HG03469 (cell line): Measurements from ENCODE around the gene NUP133.
"Not testable (repeated sequence)": the region's sequence is repeated elsewhere in the genome, so short reads cannot be mapped to it uniquely, and the experiment has no call there.

ENCODE experiments used
- ATAC-seq: cut with Tn5 transposase; IDR thresholded peaks from one replicate; pipeline ENCODE4 v1.9.1; 2021; ENCODE audit warnings: mild to moderate bottlenecking, moderate library complexity, moderate number of reproducible peaks; ENCODE audit not compliant: unreplicated experiment

NUP133 gene

DNA sequence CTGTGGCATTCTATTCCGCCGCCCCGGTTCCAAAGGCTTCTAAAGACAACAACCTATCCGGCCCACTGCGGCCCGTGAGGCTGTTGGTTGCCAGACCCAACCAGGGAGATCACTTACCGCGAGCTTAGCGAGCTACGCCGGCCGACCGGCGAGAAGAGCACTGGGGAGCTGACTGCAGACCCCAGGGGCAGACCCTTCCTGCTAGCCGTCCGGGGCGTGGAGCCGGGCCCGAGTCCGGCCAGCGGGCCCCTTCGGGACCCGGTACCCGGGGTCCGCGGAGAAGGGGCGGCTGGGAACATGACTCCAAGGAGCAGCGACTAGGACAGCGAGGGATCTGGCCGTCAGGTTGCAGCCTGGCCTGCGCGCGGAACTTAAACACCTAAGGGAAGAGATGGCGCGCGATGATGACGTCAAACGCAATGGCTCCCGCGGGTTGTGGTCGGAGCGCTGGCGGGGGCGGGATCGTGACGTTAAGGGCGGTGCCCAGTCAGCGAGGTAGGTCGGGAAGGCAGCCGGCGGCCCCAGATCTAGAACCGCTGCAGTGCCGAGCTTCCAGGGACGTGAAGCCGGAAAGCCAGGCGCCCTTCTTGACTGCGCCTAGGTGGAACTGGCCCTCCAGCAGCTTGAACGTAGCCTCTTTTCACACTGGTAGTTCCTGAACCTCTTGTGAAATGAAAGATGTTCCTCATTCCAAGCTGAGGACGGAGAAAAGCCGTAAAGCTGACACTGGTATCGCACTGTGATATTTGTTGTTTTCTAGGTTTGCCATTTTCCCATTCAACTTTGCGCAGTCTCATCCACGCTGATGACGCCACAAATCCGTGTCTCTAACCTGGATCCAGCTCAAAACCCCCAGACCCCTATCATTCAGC is at the start of gene NUP133:
NUP133 (minus strand) TSS at position 391 of the 872 bp plus-strand sequence; CDS start at position 299, 92 bp downstream.
- peak; percentile 71 for ATAC-seq

DNA sequence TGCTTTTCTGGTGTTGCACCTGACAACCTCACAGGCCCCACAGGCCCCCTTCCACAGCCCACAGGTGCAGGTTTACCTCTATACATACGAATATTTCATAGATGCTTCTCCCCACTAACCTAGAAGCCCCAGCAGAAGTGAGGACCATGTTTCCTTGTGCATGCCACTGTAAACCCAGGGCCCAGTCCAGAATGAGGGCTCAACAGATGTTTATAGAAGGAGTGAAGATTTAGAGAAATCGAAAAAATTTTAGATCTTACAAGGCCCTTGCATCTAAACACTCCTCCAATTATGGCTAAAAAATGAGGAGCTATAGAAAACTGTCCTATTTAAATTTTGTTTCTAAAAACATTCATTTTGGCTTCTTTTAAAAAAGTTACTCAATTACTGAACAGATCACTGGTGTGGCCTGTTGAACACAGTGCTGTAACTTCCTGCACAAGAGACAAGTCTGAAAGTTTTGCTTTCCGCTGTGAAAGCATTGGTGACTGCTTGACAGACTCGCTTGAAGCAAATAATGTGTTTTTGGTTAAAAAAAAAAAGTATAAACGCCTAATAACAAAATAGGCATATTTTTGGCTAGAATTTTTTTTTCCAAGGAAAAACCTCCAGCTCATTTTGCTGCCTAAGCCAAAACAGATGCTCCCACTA is 49.2 kb upstream of the NUP133 start:
- no peak for ATAC-seq

DNA sequence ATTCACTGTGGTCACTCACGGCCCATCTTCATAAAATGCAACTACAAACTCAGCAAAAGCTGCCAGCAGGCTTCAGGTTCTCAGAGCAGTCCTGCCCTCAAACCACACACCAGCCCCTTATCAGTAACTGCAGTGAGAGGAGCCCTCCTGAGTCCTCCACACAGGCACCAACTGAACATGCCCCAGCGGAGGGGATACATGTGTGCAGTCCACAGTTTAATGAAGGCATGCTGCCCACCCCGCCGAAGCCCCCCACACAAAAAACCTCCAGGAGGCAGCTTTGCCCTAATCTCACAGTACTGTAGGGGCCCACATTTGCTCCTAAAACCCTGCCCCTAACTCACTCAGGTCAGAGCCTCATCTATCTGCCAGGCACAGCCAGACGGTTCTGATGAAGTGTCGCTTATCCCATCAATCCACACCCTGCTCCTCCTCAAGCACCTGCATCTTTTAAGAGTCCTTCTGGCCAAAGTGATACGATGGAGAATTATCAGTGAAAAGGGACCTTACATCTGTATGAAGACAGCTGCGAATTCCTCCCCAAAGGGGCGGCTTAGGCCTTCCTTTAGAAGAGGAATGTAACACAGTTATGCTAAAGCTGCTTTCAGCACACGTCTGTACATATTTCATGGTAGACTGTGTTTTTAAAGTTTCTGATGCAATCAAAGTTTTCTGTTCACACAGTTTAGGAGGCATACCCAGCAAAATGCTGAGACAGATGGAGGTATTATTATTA is 46.9 kb upstream of the NUP133 start:
- ATAC-seq = no peak

DNA sequence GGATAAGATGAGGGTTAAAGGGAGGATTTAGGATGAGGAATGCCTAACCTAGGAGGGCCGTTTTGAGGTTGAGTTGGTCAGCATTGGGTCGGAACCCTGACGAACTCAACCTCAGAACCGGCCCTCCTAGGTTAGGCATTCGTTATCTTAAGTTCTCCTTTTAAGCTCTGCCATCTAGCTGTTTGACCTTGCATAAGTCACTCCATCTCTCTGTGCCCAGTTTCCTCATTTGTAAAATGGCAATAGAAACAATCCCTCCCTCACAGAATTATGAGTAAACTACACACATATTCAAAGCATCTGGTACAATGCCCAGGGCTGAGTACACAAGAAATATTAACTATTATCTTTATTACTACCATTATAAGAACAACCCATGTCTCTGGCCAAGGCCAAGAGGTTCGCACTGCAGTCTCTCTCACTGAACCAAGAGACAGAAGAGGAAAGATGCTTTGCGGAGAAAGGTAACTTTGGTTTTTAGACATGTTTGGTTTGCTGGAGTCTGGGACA is 45.5 kb upstream of the NUP133 start:
- ATAC-seq = no peak

DNA sequence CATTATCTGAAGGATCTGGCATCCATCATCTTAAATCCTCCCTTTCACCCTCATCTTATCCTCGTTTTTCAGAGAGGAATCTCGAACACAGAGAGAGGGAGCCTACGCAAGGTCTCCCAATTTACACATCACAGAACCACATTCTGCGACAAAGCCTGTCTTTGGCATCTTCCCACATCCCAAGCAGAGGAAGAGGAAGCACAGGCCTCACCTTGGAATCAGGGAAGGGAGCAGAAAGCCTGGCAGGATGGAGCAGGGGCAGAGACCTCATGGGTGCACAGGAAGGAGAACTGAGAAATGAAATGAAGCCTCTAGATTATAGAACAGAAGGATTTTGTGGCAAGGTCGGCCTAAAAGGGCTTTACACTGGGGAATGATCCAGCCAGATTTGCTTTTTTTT is 44.6 kb upstream of the NUP133 start:
- no peak for ATAC-seq

DNA sequence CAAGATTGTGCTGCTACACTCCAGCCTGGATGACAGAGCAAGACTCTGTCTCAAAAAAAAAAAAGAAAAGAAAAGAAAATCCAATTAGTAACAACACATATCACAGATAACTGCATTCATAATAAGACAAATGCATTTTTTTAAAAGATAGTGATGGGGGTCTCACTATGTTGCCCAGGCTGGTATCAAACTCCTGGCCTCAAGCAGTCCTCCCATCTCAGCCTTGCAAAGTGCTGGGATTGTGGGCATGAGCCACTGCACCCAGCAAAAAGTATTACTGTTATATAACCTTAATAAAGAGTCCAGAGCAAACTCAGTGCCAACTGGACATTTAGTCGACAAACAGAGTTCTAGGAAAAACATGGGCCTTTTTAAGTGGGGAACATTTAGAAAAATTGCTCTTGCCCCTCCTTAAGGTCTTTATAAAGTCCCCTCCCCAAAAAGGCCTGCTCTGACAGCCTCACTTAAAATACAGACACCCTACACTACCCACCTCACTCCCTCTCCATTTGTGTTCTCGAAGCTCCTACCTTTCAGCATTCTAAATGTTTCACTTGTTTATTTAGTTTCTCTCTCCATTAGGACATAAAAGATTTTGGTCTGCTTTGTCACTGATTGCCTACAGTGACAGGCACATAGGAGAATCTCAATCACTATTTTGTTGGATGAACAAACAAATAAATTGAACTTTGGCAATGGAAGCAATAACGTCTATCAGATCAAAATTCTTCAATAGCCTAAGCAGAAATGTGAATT is 42.8 kb upstream of the NUP133 start:
- ATAC-seq = no peak

DNA sequence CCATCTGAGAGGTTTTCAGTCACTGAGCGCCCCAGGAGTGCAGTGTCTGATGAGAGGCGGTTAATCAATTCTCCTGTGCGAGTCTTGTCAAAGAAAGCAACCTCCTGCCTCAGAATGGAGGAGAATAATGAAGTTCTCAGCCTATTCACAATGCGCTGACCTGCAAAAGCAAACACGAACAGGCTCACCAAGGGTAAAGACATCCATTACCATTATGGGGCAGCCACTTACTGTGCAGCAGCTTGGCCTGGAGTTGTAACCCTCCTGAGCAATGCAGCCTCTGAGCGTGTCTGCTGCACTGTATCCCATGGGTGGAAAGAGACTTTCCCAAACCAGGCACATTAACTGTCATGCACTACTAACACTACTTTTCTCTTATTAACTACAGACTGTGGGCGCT is 39.4 kb upstream of the NUP133 start:
- ATAC-seq = no peak

DNA sequence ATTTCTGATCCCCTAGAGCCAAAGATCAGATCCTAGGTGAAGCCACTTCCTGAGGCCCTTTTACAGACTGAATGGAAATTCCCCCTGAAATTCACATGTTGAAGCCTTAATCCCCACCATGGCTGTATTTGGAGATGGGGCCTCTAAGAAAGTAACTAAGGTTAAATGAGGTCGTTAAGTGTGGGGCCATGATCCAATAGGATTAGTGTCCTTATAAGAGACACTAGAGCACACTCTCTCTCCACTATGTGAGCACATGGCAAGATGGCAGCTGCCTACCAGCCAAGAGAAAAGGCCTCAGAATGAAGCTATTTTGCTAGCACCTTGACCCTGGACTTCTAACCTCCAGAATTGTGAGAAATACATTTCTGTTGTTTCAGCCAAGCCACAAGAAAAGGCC is 36.4 kb upstream of the NUP133 start:
- ATAC-seq = no peak

DNA sequence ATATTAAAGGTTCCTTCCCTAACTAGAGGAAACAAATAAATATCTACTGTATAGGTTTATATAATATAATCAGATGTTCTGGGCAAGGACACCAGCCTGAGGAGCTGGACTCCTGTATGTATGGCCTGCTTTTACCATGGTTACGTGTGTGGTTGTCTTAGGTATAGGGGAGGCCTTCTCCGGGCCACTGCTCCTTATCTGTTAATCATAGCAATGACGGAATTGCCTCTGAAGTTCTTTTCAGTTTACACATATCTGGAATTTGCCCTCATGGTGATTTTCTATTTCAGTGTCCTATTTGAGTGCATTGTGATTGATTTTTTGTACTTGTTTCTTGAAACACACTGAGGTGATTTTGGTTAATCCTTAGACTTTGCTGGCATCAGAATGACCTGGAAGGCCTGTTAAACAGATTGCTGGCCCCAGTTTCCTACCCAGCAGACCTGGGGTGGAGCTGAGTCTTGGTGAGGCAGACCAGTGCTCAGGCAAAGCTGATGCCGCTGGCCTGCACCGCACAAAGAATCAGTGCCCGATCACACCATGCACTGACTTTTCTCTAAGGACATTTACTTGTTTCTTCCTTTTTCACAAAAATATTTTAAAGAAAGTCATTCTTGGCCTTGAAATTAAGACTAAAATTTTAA is 31.8 kb upstream of the NUP133 start:
- no peak for ATAC-seq

DNA sequence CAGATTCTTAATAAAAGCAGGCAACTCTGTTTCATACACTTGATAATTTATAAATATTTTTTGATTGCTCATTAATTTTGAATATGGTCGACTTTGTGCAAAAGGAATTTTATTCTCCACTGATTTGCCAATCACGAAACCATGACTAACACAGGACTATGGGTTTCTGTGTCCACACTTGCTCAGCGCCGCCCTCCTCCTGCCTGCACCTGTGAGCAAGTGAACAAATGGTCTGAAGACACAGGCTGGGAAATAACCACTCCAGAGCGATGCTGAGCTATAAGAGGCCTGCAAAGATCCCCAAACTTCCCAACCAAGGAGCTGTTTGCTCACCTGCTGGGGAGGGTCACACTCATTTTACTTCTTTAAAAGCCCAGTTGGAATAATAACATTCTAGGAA is 30.8 kb upstream of the NUP133 start:
- ATAC-seq = no peak

DNA sequence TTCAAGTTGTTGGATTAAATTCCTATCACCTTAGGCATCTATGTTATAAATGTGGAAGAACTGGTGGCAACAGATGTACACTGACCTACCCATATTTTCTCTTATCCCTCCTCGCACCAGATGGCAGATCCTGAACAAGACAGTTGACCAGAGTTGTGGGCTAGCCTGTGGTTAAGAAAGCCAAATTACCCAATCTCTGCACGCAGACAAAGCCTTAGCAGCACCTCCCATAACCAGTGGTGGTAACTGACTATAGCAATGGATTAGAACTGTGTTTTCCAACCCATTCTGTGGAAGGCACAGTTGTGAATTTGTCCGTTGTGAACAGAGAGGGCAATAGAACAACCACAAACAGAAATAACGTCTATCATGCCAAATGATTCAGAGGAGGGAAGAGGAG is 29.8 kb upstream of the NUP133 start:
- no peak for ATAC-seq

DNA sequence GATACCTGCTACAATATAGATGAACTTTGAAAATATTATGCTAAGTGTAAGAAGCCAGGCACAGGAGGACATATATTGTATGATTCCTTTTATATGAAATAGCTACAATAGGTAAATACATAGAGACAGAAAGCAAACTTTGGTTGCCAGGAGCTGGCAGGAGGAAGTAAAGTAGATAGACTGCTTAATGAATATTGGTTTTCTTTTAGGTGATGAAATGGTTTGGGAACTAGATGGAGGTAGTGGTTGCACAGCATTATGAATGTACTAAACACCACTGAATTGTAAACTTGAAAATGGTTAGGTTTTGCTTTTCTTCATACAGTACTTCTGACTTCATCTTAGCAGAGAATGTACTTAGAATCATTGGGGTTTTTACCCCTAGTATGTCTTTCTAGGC is 28.8 kb upstream of the NUP133 start:
- no peak for ATAC-seq

DNA sequence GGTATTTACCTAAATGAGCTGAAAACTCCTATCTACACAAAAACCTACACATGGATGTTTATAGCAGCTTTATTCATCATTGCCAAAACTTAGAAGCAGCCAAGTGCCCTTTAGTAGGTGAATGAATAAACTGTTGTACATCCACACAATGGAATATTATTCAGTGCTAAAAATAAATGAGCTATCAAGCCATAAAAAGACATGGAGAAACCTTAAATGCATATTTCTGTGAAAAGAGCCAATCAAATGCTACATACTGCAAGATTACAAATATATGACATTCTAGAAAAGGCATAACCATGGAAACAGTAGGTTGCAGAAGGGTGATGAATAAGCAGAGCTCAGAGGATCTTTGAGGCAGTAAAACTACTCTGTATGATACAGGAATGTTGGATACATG is 27.1 kb upstream of the NUP133 start:
- ATAC-seq = no peak

DNA sequence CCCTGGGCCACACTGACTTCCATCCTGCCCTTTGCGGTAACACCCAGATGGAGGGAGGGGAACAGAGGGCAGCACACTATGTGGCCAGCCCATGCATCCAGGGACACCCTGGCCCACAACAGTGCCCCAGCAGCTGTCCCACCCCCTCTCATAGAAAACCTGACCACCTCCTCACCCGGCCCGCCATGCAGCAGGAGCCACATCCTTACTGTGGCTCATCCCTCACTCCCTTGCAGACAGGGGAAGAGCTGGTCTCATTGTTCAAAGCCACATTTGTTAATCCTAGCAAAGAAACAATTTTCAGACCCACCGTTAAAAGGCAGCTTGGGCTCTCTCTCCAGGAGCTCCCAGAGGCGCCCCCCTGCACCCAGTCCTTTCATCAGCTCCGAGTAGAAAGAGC is 23.2 kb upstream of the NUP133 start:
- ATAC-seq = no peak

DNA sequence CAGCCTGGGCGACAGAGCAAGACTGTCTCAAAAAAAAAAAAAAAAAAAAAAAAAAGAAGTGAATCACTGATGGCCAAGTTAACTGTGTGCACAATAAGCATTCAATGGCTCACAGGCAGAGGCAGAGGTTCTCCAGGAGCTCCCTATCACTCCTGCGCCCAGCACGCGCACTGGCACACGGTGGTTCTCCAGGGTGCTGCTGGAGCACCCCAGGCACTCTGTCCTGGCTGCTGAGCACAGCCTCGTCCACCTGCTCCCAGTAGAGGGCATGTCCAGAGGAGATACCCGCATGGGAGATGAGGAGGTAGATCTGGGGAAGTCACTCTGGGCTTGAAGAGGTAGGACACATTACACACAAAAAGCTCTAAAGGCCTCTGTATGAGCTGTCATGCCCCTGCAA is 21.5 kb upstream of the NUP133 start:
- ATAC-seq = no peak

DNA sequence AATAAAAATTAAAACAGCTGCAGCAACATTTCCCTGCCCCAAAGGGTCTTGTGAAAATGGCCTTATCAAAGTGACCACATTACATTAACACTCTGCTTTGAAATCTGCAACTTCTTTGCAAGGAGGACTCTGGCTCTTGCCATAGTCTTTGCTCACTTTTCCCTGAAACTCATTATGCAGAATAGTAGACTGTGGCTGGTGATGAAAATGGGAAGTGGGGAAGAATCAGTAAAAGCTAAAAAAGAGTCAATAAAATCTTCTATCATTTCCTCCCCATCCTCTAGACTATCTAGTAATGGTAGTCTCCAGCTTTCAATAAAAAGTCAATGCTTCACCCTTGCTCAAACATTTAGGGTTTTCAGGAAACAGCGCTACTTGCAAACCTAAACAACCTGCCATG is 18.6 kb upstream of the NUP133 start:
- ATAC-seq = no peak

DNA sequence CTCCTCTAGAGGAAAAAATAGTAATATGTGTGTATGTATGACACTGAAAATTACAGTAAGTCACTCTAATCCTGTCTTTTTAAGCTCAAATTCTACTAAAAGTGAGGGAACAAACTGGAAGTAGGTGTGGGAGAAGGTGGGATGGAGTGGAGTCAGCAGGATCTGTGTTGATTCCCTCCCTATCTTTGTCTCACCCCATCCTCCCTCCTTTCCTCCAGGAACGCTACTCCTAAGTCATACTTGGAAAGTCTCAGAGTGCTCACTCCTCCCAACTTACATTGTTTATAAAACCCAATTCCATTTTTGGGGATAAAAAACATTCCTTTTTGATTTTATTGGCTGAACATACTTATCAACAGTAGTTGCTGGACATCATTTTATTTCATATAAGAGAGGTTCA is 14.9 kb upstream of the NUP133 start:
- no peak for ATAC-seq

DNA sequence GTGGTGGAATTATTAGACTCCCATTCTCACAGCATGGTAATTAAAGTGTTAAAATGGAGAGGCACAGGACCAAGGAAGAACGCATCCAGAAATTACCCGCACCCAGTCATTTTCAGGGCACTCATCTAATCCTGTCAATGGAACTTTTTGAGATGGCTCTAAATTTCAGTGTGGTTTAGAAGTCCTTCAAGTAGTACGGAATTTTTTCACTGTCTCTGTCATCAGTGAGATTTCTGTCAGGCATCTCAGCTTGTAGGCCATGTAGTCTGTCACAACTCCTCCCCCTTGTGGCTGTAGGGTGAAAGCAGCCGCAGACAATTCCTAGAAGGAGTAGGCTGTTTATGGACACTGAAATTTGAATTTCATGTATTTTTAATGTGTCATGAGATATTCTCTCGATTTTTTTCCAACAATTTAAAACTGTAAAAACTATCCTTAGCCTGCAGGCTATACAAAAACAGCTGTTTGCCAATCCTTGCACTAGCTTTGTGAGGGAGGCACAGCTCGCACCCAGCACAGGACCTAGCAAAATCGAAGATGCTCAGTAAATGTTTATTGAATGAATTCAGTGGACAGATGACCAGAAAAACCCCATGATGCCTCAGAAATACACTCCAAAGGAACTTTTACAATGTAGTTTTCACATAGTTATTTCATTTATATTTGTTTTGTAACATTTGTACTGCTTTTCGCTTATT is 6.6 kb upstream of the NUP133 start:
- no peak for ATAC-seq

DNA sequence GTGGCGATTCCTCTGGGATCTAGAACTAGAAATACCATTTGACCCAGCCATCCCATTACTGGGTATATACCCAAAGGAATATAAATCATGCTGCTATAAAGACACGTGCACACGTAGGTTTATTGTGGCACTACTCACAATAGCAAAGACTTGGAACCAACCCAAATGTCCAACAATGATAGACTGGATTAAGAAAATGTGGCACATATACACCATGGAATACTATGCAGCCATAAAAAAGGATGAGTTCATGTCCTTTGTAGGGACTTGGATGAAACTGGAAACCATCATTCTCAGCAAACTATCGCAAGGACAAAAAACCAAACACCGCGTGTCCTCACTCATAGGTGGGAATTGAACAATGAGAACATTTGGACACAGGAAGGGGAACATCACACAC is 3.5 kb upstream of the NUP133 start:
- not testable (repeated sequence) for ATAC-seq

DNA sequence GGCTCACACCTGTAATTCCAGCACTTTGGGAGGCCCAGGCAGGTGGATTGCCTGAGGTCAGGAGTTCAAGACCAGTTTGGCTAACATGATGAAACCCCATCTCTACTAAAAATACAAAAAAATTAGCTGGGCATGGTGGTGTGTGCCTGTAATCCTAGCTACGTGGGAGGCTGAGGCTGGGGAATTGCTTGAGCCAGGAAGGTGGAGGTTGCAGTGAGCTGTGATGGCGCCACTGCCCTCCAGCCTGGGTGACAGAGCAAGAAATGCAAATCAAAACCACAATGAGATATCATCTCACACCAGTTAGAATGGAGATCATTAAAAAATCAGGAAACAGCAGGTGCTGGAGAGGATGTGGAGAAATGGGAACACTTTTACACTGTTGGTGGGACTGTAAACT is 3.1 kb upstream of the NUP133 start:
- not testable (repeated sequence) for ATAC-seq
